ACC112 (cell line): ENCODE results near the gene CAMTA1.

Source experiments
- H2AFZ ChIP-seq: fragments of 200-600 bp; sonication (generic); one replicate; pipeline ENCODE4 v1.6.0; 2017; ENCODE audit warnings: antibody characterized with exemption, low read length; ENCODE audit not compliant: unreplicated experiment
- H3K27ac ChIP-seq: fragments of 200-600 bp; sonication (generic); 2 replicates; pipeline ENCODE4 v1.5.1; 2014; ENCODE audit warnings: low read depth, mild to moderate bottlenecking, antibody characterized with exemption, low read length, moderate library complexity
- H3K27me3 ChIP-seq: fragments of 200-600 bp; sonication (generic); 2 replicates; pipeline ENCODE4 v1.6.1; 2014; ENCODE audit warnings: mild to moderate bottlenecking, antibody characterized with exemption, low read length, moderate library complexity, mixed read lengths; ENCODE audit not compliant: insufficient read depth
- H3K36me3 ChIP-seq: fragments of 200-600 bp; sonication (generic); 2 replicates; pipeline ENCODE4 v1.6.1; 2016; ENCODE audit warnings: mild to moderate bottlenecking, antibody characterized with exemption, low read length, moderate library complexity, mixed read lengths; ENCODE audit not compliant: insufficient read depth
- H3K4me1 ChIP-seq: fragments of 200-600 bp; sonication (generic); one replicate; pipeline ENCODE4 v1.6.1; 2016; ENCODE audit warnings: low read length, mixed read lengths; ENCODE audit not compliant: insufficient read depth, unreplicated experiment, control insufficient read depth
- H3K4me3 ChIP-seq: fragments of 200-600 bp; sonication (generic); 2 replicates; pipeline ENCODE4 v1.5.1; 2014; ENCODE audit warnings: mild to moderate bottlenecking, low read depth, low read length
- H3K79me2 ChIP-seq: fragments of 200-600 bp; sonication (generic); one replicate; pipeline ENCODE4 v1.6.0; 2016; ENCODE audit warnings: low read length; ENCODE audit not compliant: control insufficient read depth, unreplicated experiment, insufficient read depth

CAMTA1 gene

GRCh38 chr1:6988796-6989195 lies 203.5 kb downstream of the CAMTA1 start:
- Histone ChIP-seq H2AFZ (no peak overlapping the region), H3K36me3 (no peaks in the 10 kb centered on the region), H3K4me1 (no peaks in the 10 kb centered on the region), H3K27me3 (peaks cover 41% of the 10 kb centered on the region), H3K27ac (no peak overlapping the region), H3K79me2 (no peaks in the 10 kb centered on the region), H3K4me3 (no peak overlapping the region)

- H2AFZ ChIP-seq = no peak overlapping the region
- no peak overlapping the region for H3K4me3 ChIP-seq
- no peak overlapping the region for H3K27ac ChIP-seq
- H3K27me3 ChIP-seq = peaks cover 41% of the 10 kb centered on the region
- H3K36me3 ChIP-seq = no peaks in the 10 kb centered on the region
- H3K4me1 ChIP-seq = no peaks in the 10 kb centered on the region
- no peaks in the 10 kb centered on the region for H3K79me2 ChIP-seq
These were observed 204.2 kb downstream of the CAMTA1 start for GRCh38 chr1:6989212-6990159.

- Histone ChIP-seq H3K4me3 (no peak overlapping the region), H3K4me1 (no peaks in the 10 kb centered on the region), H3K79me2 (no peaks in the 10 kb centered on the region), H3K27me3 (peaks cover 42% of the 10 kb centered on the region), H3K27ac (no peak overlapping the region), H3K36me3 (no peaks in the 10 kb centered on the region), H2AFZ (no peak overlapping the region)
These were observed 206.0 kb downstream of the CAMTA1 start for GRCh38 chr1:6991266-6991665.

GRCh38 chr1:6995789-6996188 lies 210.5 kb downstream of the CAMTA1 start:
- Histone ChIP-seq H3K27me3 (peaks cover 27% of the 10 kb centered on the region), H2AFZ (no peak overlapping the region), H3K27ac (no peak overlapping the region), H3K79me2 (no peaks in the 10 kb centered on the region), H3K4me1 (no peaks in the 10 kb centered on the region), H3K36me3 (no peaks in the 10 kb centered on the region), H3K4me3 (no peak overlapping the region)

- no peak overlapping the region for H2AFZ ChIP-seq
- no peaks in the 10 kb centered on the region for H3K36me3 ChIP-seq
- no peaks in the 10 kb centered on the region for H3K79me2 ChIP-seq
- H3K27ac ChIP-seq = no peak overlapping the region
- no peak overlapping the region for H3K4me3 ChIP-seq
- H3K27me3 ChIP-seq = peaks cover 32% of the 10 kb centered on the region
- no peaks in the 10 kb centered on the region for H3K4me1 ChIP-seq
These were observed 211.1 kb downstream of the CAMTA1 start for GRCh38 chr1:6996371-6996770.

GRCh38 chr1:6996866-6997265 lies 211.6 kb downstream of the CAMTA1 start:
- no peaks in the 10 kb centered on the region for H3K79me2 ChIP-seq
- no peak overlapping the region for H2AFZ ChIP-seq
- no peak overlapping the region for H3K27ac ChIP-seq
- no peak overlapping the region for H3K4me3 ChIP-seq
- H3K4me1 ChIP-seq = no peaks in the 10 kb centered on the region
- H3K27me3 ChIP-seq = peaks cover 34% of the 10 kb centered on the region
- H3K36me3 ChIP-seq = no peaks in the 10 kb centered on the region

- Histone ChIP-seq H3K27me3 (peaks cover 48% of the 10 kb centered on the region), H3K4me3 (no peak overlapping the region), H2AFZ (no peak overlapping the region)
These were observed 213.0 kb downstream of the CAMTA1 start for GRCh38 chr1:6998267-6998666.

GRCh38 chr1:6999826-7000225 lies 214.6 kb downstream of the CAMTA1 start:
- H3K36me3 ChIP-seq = no peaks in the 10 kb centered on the region
- H3K4me1 ChIP-seq = no peaks in the 10 kb centered on the region
- H2AFZ ChIP-seq = no peak overlapping the region
- no peaks in the 10 kb centered on the region for H3K79me2 ChIP-seq
- H3K27me3 ChIP-seq = peaks cover 59% of the 10 kb centered on the region
- no peak overlapping the region for H3K4me3 ChIP-seq
- H3K27ac ChIP-seq = no peak overlapping the region

More at GRCh38 chr1:6998267-6998666, 213.0 kb downstream of the CAMTA1 start:
- no peak overlapping the region for H3K27ac ChIP-seq
- no peaks in the 10 kb centered on the region for H3K4me1 ChIP-seq
- no peaks in the 10 kb centered on the region for H3K79me2 ChIP-seq
- no peaks in the 10 kb centered on the region for H3K36me3 ChIP-seq

- H3K27me3 ChIP-seq = peaks cover 63% of the 10 kb centered on the region
- no peak overlapping the region for H3K4me3 ChIP-seq
- no peak overlapping the region for H3K27ac ChIP-seq
- no peak overlapping the region for H2AFZ ChIP-seq
- no peaks in the 10 kb centered on the region for H3K36me3 ChIP-seq
- no peaks in the 10 kb centered on the region for H3K4me1 ChIP-seq
- no peaks in the 10 kb centered on the region for H3K79me2 ChIP-seq
These were observed 215.5 kb downstream of the CAMTA1 start for GRCh38 chr1:7000720-7001119.

- H3K27me3 ChIP-seq = peaks cover 61% of the 10 kb centered on the region
- no peaks in the 10 kb centered on the region for H3K36me3 ChIP-seq
- no peak overlapping the region for H3K27ac ChIP-seq
- H3K4me1 ChIP-seq = no peaks in the 10 kb centered on the region
- H2AFZ ChIP-seq = no peak overlapping the region
- no peak overlapping the region for H3K4me3 ChIP-seq
- H3K79me2 ChIP-seq = no peaks in the 10 kb centered on the region
These were observed 217.5 kb downstream of the CAMTA1 start for GRCh38 chr1:7002728-7003127.

GRCh38 chr1:7003676-7004075 lies 218.4 kb downstream of the CAMTA1 start:
- Histone ChIP-seq H2AFZ (no peak overlapping the region), H3K27me3 (peaks cover 68% of the 10 kb centered on the region), H3K36me3 (no peaks in the 10 kb centered on the region), H3K27ac (no peak overlapping the region), H3K4me3 (no peak overlapping the region), H3K4me1 (no peaks in the 10 kb centered on the region), H3K79me2 (no peaks in the 10 kb centered on the region)
